NB4 (cell line): ENCODE results near the gene CTSD.
A peak's percentile ranks its signal among the peaks of the same experiment; 100 is the strongest.

ENCODE experiments used
- CTCF ChIP-seq: IDR thresholded peaks from one replicate; pipeline ENCODE4 v1.5.1; 2012; ENCODE audit warnings: low read depth, low read length
- MAX ChIP-seq: IDR thresholded peaks from 2 replicates; pipeline ENCODE4 v1.6.1; 2011; ENCODE audit warnings: low read depth, low read length
- POLR2A ChIP-seq: IDR thresholded peaks from 2 replicates; pipeline ENCODE4 v1.6.1; 2011; ENCODE audit warnings: mild to moderate bottlenecking; ENCODE audit not compliant: insufficient read length; ENCODE audit errors: extremely low read depth

GRCh38 chr11:1782831-1783724 is 19.4 kb upstream of the CTSD start:
- TF ChIP-seq CTCF (no peak), MAX (peak; percentile 79), POLR2A (no peak)
